GM12864 (cell line): Measurements from ENCODE around the gene PPP1R2B.
A peak's percentile ranks its signal among the peaks of the same experiment; 100 is the strongest.

Experiments used
- DNase-seq: peaks from one replicate; pipeline ENCODE4 v3.0.0-alpha.2; 2011; ENCODE audit warnings: low read depth
- H3K4me3 ChIP-seq: 2 replicates; pipeline ENCODE4 v1.5.1; 2011; ENCODE audit warnings: mild to moderate bottlenecking, low read depth, low read length, control low read depth
- TF ChIP-seq, protein P1 (sequence below): IDR thresholded peaks from 2 replicates; pipeline ENCODE4 v1.5.1; 2011; ENCODE audit warnings: low read depth, mild to moderate bottlenecking, moderate library complexity, low read length, control low read depth, inconsistent platforms; ENCODE audit errors: missing control alignments

PPP1R2B gene

DNA sequence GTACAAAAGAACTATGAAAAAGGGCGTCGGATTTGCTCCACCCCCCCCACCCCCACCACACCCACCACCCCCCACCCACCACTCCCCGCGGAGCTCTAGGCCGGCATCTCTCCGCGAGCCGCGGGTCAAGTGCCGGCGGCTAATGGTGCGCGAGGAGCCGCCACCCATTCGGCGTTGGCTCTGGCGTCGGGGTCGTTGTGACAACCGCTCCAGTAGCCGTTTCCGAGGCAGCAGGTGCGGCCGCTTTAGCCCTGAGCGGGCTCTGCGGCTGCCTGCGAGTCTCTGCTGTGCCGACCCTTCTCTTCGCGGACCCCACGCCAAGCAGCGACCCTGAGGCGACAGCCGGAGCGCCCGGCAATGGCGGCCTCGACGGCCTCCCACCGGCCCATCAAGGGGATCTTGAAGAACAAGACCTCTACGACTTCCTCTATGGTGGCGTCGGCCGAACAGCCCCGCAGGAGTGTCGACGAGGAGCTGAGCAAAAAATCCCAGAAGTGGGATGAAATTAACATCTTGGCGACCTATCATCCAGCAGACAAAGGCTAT, at the start of gene PPP1R2B:
TSS of gene PPP1R2B (plus strand) at position 90 of the 546 bp plus-strand sequence. CDS start at position 358, 268 bp downstream.
- TF ChIP-seq, protein P1, sequence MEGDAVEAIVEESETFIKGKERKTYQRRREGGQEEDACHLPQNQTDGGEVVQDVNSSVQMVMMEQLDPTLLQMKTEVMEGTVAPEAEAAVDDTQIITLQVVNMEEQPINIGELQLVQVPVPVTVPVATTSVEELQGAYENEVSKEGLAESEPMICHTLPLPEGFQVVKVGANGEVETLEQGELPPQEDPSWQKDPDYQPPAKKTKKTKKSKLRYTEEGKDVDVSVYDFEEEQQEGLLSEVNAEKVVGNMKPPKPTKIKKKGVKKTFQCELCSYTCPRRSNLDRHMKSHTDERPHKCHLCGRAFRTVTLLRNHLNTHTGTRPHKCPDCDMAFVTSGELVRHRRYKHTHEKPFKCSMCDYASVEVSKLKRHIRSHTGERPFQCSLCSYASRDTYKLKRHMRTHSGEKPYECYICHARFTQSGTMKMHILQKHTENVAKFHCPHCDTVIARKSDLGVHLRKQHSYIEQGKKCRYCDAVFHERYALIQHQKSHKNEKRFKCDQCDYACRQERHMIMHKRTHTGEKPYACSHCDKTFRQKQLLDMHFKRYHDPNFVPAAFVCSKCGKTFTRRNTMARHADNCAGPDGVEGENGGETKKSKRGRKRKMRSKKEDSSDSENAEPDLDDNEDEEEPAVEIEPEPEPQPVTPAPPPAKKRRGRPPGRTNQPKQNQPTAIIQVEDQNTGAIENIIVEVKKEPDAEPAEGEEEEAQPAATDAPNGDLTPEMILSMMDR: no peak

DNA sequence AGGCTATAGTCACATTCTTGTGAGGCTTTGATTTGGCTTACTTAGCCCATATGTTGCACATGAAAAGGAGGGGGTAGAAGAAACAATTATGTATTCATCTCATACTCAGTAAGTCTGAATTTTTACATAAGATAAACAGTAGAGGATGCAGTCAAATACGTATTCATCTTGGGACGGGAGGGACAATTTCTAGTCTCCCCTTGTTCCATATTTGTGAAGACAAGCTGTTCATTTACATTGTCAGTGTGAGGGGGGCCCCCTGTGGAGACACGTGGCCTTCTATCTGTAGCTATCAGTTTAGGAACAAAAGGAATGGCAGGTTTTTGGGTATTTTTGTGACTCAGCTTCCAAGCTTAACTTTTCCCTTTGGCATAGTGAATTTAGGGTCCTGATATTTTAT, 49.2 kb upstream of the PPP1R2B start:
- no peak overlapping the region for H3K4me3 ChIP-seq
- TF ChIP-seq, protein P1: no peak
- no peak for DNase-seq

More for the DNA sequence above, at the start of gene PPP1R2B:
- no peak for DNase-seq
- no peak within 1 kb of the TSS for H3K4me3 ChIP-seq

DNA sequence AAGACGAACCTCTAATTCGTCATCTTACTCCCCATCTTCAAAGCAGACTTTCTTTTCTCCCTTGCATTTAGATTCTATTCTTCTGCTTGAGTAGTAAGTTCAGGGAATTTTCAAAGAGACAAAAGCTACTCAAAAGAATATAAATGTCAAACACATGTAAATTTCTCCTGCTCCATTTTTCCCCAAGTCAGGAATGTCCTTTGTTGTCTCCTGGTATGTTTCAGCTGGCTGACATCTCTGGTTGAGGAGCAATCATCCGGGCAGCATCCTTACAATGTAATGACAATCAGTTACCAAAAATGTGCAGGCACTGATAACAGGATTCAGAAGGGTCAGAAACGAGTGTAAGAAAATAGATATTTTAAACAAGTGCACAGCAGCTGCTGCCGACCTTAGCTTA, 47.6 kb upstream of the PPP1R2B start:
- DNase-seq: no peak
- TF ChIP-seq, protein P1: no peak
- no peak overlapping the region for H3K4me3 ChIP-seq

DNA sequence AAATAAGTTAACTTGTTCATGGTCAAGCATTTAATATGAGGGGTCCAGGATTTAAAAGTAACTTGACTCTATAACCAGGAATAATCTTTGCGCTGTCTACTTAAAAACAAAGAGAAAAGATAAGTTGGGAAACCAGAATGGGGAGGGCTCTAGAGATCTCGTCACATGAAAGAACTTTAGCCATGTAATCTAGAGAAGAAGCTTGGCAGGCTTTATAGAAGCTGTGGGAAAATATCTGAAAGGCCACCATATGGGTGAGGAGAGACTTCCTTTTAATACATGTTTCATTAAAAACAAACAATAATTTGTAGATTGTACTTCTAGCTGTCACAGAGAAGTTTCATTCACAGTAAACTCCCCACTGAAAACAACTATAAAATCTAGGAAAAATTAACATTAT, 46.7 kb upstream of the PPP1R2B start:
- TF ChIP-seq, protein P1: no peak
- no peak for DNase-seq
- no peak overlapping the region for H3K4me3 ChIP-seq

DNA sequence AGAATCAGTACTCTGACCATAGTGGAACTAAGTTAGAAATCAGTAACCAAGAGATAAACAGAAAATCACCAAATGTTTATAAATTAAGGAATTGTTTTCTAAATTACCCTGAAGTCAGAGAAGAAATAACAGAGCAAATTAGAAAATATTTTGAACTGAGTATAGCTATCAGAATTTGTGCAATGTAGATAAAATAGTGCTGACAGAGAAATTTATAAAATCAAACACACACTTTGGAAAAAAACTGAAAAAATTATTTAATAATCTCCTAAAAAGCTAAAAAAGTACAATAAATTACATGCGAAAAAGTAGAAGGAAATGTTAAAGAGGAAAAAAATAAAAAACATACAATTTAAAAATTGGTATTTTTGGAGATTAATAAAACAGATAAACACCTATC, 37.1 kb upstream of the PPP1R2B start:
- TF ChIP-seq, protein P1: no peak
- DNase-seq: no peak
- no peak overlapping the region for H3K4me3 ChIP-seq

DNA sequence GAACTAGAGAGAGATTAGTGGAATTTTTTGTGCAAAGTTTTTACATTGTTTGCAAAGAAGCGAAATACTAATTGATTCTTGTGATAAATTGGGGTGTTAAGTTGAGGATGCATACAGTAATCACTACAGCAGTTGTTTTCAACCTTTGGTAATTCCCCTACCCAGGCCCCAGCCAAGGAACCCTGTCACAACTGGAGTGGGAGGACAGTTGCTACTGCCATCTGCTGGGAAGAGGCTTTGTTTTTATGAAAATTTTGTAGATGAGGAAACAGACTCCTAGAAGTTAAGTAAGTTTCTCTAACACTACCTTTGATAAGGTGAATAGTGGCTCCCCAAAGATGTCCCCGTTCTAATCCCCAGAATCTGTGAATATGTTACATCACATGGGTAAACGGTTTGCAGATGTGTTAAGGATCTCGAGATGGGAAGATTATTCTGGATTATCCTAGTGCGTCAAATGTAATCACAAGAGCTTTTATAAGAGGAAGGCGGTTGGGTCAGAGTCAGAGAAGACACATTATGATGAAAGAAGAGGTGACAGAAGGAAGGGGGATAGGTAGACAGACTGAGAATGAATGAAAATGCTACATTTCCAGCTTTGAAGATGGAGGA, 34.0 kb upstream of the PPP1R2B start:
- H3K4me3 ChIP-seq: no peak overlapping the region
- TF ChIP-seq, protein P1: peak; percentile 56
- no peak for DNase-seq

DNA sequence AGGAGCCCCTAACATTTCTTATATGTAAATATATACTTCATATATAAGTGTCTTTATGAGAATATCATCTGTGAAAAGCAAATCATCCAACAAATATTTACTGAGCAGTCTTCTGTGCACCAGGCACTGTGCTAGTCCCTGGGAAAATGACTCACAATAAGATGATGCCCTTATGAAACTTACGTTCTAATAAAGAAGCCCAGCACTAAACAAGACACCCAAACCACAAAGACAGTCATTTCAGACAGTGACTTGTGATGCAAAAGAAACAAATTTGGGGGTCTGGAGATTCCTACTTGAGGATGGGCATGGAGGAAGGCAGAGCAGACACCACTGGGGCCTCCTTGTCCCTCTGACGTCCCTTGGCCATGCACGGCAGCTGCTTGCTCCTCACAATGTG, 30.6 kb upstream of the PPP1R2B start:
- TF ChIP-seq, protein P1: no peak
- DNase-seq: no peak
- H3K4me3 ChIP-seq: no peak overlapping the region
